Activated CD4-positive, alpha-beta T cell treated with anti-CD3 and anti-CD28 coated beads, Interleukin-2, amount 50 U/mL, for 48 hours (primary cell): Measurements from ENCODE around the gene RAI1.
A peak's percentile ranks its signal among the peaks of the same experiment; 100 is the strongest.

Experiments used
- DNase-seq, 2 experiments: peaks; one replicate each; pipeline ENCODE4 v3.0.0-alpha.2; 2020

The RAI1 gene

GRCh38 chr17:17852930-17853329, 171.7 kb downstream of the RAI1 start:
- no peak for DNase-seq

GRCh38 chr17:17853811-17854447, 172.7 kb downstream of the RAI1 start:
- peak; percentile 58 to 72 for DNase-seq

- no peak for DNase-seq
These were observed 174.7 kb downstream of the RAI1 start for GRCh38 chr17:17855976-17856375.

DNA sequence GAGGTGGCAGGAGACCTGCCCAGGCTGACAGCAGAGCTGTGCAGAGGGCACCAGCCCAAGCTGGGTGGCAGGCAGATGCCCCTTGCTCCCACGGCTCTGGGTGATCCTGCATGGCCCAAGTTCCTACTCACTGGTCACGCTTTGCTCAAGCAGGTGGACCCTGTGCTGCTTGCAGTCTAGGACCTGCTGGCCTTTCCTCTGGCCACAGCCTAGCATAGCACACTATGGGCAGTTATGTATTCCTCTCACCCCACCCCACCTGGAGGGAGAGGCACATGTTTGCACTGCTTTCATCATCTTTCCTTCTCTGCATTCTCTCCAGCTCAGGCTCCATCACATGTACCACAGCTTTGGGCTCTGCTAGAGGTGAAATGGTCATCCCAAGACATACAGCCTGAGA, 175.1 kb downstream of the RAI1 start:
- DNase-seq, result no peak

DNA sequence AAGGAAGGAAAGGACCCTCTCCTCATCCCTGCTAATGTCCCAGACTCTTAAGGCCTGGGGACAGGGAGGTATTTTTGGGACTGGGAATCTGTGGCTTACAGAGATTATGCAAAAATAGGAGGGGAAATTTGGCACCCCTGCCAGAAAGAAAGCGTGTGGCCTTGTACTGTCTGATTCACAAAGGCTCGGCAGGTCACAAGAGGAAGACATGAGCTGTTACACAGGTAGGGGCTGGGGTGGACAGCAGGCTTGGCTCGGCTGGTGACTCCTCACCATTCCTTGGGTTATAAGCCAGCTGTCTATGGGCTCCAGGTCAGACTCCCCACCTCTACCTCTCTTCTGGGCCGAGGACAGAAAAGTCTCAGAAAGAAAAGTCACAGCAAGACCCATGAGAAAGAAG, 176.2 kb downstream of the RAI1 start:
- no peak for DNase-seq

DNA sequence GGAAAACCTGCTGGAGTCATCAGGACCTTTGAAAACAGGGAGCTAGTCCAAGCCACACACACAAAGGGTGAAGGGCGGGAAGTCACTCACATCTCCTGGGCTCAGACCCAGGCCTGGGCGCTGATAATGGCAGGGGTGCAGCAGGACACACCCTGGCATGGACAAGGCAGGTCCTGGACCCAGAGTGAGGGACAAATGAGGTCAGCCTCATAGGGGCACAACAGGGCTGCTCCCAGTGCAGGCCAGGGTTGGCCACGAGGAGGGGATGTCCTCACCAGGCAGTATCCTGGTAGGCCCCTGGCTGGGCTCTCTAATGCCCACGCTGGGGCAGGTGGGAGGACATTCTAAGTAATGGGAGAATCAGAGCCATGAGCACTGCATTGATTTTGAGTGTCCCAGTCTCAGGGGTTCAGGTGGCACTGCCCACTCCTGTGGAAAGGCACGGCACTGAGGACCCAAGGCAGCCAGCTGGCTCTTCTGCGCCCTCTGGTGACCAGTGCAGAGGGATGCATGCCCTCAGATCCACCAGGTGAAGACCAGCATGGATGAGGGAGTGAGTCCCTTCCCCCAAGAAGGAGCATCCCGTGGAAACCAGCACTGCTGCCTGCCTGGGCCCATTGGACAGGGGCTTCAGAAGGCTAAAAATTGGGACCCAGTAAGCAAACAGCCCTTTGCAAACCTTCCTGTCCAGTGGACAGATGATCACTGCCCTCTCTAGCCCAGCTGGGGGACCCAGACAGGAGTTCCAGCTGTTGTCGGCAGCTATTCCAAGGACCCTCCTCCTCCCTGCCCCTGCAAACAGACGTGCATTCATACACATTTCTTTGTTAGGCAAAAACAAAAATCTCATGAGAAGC, 178.9 kb downstream of the RAI1 start:
- DNase-seq, result peak; percentile 68 to 76

- no peak for DNase-seq
These were observed 179.5 kb downstream of the RAI1 start for GRCh38 chr17:17860766-17861107.
